Uterus (tissue), 2 donors: ENCODE data around the gene OTOA.

Experiments used
- POLR2A ChIP-seq, 2 donors: fragments of 450-650 bp; IDR thresholded peaks; one replicate each; pipeline ENCODE4 v1.6.1; 2016; ENCODE audit warnings: antibody characterized with exemption in 2 of 2, mild to moderate bottlenecking in 1 of 2, moderate library complexity in 1 of 2
- TF ChIP-seq, protein P1 (sequence below), 4 experiments: fragments of 200-600 bp in 2 of 4; fragments of 450-650 bp in 2 of 4; sonication (generic) in 2 of 4; IDR thresholded peaks; one replicate each; pipeline ENCODE4 v1.5.1; 2016 to 2019; ENCODE audit warnings: antibody characterized with exemption in 4 of 4, mild to moderate bottlenecking in 2 of 4, moderate library complexity in 1 of 4

DNA sequence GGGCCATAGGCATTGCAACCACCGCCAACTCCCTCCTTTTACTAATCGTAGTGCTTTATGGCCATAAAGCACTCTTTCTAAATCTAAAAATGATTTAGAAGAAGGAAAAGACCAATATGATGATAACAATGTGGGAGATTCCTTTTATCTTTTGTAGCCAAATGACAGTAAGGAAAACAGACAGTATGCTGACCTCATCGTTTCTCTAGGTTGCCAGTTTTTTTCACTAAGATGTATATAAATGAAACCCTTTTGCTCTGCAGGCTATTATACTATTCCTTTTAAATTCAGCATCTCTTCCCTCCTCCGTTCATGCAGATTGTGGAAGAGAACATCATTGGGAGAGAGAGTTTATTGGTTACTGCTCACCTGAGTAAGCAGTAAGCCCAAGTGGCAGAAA lies 25.3 kb downstream of the OTOA start:
- TF ChIP-seq POLR2A (IDR thresholded peaks at IDR 0.05): no peak
- TF ChIP-seq, protein P1, sequence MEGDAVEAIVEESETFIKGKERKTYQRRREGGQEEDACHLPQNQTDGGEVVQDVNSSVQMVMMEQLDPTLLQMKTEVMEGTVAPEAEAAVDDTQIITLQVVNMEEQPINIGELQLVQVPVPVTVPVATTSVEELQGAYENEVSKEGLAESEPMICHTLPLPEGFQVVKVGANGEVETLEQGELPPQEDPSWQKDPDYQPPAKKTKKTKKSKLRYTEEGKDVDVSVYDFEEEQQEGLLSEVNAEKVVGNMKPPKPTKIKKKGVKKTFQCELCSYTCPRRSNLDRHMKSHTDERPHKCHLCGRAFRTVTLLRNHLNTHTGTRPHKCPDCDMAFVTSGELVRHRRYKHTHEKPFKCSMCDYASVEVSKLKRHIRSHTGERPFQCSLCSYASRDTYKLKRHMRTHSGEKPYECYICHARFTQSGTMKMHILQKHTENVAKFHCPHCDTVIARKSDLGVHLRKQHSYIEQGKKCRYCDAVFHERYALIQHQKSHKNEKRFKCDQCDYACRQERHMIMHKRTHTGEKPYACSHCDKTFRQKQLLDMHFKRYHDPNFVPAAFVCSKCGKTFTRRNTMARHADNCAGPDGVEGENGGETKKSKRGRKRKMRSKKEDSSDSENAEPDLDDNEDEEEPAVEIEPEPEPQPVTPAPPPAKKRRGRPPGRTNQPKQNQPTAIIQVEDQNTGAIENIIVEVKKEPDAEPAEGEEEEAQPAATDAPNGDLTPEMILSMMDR (IDR thresholded peaks at IDR 0.05): no peak
